HFF-Myc (cell line): ENCODE measurements around the gene CDKL2.

ENCODE experiments used
- DNase-seq: peaks from one replicate; pipeline ENCODE4 v3.0.0-alpha.2; 2011; ENCODE audit warnings: low read depth; ENCODE audit errors: extremely low read depth
- H3K4me3 ChIP-seq: replicated peaks from 2 replicates; pipeline ENCODE4 v1.5.1; 2011; ENCODE audit warnings: low read depth, mild to moderate bottlenecking, control low read depth, low read length
- TF ChIP-seq, protein P1 (sequence below): IDR thresholded peaks from 2 replicates; pipeline ENCODE4 v1.5.1; 2012; ENCODE audit warnings: mild to moderate bottlenecking, low read depth, low read length, control low read depth; ENCODE audit errors: missing control alignments

The CDKL2 gene

DNA sequence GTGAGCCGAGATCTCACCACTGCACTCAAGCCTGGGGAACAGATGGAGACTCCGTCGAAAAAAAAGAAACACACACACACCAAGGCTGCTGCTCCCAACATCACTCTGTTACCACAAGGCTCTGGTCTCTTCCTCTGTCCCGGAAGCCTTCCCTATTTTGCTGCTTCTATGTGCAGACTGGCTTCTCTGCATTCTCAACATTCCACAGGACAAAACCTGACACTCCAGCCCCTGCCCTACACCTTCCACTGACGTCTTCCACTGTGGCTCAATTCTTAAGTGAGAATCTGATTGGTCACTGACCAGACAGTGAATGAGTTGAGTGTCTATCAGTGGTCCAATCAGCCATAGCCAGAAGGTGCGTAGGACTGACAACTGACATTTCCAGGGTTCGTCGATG is 68.5 kb downstream of the CDKL2 start:
- TF ChIP-seq, protein P1, sequence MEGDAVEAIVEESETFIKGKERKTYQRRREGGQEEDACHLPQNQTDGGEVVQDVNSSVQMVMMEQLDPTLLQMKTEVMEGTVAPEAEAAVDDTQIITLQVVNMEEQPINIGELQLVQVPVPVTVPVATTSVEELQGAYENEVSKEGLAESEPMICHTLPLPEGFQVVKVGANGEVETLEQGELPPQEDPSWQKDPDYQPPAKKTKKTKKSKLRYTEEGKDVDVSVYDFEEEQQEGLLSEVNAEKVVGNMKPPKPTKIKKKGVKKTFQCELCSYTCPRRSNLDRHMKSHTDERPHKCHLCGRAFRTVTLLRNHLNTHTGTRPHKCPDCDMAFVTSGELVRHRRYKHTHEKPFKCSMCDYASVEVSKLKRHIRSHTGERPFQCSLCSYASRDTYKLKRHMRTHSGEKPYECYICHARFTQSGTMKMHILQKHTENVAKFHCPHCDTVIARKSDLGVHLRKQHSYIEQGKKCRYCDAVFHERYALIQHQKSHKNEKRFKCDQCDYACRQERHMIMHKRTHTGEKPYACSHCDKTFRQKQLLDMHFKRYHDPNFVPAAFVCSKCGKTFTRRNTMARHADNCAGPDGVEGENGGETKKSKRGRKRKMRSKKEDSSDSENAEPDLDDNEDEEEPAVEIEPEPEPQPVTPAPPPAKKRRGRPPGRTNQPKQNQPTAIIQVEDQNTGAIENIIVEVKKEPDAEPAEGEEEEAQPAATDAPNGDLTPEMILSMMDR = no peak
- H3K4me3 ChIP-seq = no peak overlapping the region
- no peak for DNase-seq

DNA sequence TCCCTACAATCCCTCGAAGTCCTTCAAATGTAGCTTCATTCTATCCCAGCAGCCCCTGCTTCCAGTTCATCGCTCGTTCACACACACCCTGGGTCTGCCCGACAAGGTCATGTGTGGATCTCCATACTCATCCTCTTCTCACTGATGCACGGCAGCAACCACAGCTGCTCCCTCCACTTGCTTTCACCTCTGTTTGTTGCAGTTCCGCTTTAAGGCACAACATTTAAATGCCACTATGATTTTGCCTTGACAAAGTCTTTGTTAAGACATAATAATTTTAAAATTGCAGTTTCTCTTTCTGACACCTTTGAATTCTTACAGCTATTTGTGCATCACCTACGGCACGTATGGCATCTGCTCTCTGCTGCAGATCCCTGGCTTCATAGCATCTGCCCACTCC is 72.6 kb downstream of the CDKL2 start:
- DNase-seq = no peak
- no peak overlapping the region for H3K4me3 ChIP-seq
- TF ChIP-seq, protein P1 = no peak

DNA sequence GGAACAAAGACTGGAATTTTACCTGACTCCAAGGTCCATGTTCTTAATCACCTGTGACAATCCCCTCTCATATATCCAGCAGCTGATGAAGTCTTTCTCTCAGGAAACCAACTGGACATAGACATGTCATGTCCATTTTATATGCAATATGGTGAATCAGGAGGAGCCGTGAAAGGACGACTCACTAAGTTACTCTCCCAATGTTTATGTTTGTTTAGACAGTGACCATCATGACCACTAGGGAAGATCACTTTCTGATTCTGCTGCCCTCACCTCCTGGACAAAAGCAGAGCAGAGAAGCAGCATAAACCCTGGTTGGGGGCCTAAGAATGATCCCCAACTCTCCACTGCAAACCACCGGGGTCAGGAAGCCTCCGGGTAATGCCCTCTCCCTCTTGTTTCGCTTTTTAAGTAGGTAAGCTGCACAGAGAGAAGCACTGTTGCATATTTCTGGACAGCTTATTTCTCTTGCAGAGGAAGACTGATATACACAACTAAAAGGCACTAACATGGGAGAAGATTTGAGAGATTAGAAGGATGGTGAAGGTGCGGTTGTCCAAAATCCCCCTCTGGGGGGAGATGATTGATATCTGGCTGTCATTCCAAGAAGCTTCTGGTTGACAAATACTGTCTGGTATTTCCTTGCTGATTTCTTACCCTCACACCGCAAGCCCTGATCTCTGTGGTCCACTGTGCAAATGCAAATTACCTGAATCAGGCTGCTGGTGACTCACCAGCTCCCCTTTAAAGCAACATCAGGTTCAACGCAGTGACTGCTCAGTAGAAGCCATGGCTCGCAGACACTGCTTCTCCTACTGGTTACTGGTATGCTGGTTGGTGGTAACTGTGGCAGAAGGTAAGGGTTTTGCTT is 74.8 kb downstream of the CDKL2 start, which contains the start of gene ODAPH:
TSS of gene ODAPH (plus strand) at position 773 of the 871 bp plus-strand sequence. CDS start at position 790, 17 bp downstream.
- H3K4me3 ChIP-seq = no peak within 1 kb of the TSS
- TF ChIP-seq, protein P1 = no peak
- DNase-seq = no peak

DNA sequence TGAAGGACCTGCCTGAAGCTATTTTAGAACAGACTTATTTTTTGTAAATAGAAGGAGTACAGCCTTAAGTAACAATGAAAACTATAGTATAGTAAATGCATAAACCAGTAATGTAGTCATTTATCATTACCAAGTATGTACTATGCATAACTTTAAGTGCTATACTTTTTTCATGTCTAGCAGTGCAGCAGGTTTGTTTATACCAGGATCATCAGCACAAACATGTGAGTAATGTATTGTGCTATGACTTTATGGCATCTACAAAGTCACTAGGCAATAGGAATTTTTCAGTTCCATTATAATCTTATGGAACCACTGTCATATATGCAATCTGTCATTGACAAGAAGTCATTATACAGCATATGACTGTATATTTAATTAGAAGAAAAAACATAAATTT is 77.9 kb downstream of the CDKL2 start:
- H3K4me3 ChIP-seq = no peak overlapping the region
- DNase-seq = no peak
- TF ChIP-seq, protein P1 = no peak

DNA sequence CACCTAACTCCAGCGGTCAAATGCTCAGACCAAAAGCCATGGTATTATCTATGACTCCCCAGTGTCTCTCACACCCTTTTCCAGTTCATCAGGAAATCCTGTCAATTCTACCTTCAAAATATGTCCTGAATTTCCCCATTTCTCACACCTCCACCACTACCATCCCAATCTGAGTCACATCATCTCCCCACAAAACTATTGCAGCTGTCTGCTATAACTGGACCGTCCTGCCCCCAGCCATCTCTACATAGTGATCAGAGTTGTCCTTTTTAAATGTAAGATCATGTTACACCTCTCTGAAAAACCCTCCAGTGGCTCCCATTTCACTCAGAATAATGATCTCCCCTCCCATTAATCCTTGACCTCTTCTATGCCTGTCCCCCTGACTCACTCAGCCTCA is 81.3 kb downstream of the CDKL2 start:
- H3K4me3 ChIP-seq = no peak overlapping the region
- no peak for DNase-seq
- TF ChIP-seq, protein P1 = no peak

DNA sequence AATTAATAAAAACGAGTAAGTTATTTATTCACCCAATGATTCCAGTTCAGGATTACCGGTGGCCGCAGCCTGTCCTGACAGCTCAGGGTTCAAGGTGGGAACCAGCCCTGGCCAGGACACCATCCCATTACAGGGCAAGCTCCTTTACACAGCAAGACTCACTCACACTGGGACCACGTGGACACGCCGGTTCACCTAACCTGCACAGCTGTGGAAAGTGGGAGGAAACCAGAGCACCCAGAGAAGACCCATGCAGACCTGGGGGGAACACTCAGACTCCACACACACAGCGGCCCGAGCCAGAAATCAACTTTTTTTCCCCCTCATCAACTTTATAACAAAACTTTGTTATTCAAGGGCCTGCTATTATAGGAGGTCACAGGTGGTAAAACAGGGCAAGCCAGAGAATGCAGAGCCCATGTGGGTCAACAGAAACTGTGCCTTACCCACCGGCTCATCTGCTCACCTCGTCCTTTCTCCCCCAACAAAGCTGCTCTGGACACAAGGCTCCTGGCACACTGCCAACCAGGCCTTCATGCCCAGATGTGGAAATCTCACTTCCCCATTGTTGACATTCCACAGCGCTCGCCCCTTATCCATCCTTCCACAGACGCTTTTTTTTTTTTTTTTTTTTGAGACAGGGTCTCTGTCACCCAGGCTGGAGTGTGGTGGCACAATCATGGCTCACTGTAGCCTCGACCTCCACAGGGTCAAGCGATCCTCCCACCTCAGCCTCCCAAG is 82.5 kb downstream of the CDKL2 start:
- TF ChIP-seq, protein P1 = no peak
- no peak overlapping the region for H3K4me3 ChIP-seq
- peak; percentile 17 for DNase-seq
